Stimulated activated effector memory CD8-positive, alpha-beta T cell treated with anti-CD3 and anti-CD28 coated beads, Interleukin-12 subunit alpha, Interleukin-12 subunit beta, amount 100 ng/mL, for 72 hours (primary cell): Measurements from ENCODE around the gene MNDA.

ENCODE experiments used
- ATAC-seq: fragments of 150-1000 bp; cut with Tn5 transposase; 2 replicates; pipeline ENCODE4 v1.10.0; 2021
- DNase-seq, 2 donors: peaks; one replicate each; pipeline ENCODE4 v3.0.0; 2021 to 2022; ENCODE audit warnings: low spot score in 2 of 2
- H3K27ac Mint-ChIP-seq: one replicate; pipeline ENCODE4 v1.8.0; 2022; ENCODE audit warnings: mild to moderate bottlenecking, mixed read lengths
- H3K36me3 Mint-ChIP-seq: one replicate; pipeline ENCODE4 v1.8.0; 2022; ENCODE audit warnings: mild to moderate bottlenecking, mixed read lengths
- H3K4me1 Mint-ChIP-seq: one replicate; pipeline ENCODE4 v1.8.0; 2022; ENCODE audit warnings: mixed read lengths
- H3K4me3 Mint-ChIP-seq: one replicate; pipeline ENCODE4 v1.8.0; 2022; ENCODE audit warnings: mild to moderate bottlenecking, mixed read lengths
- H3K9me3 Mint-ChIP-seq: one replicate; pipeline ENCODE4 v1.8.0; 2022; ENCODE audit warnings: mixed read lengths

MNDA gene

DNA sequence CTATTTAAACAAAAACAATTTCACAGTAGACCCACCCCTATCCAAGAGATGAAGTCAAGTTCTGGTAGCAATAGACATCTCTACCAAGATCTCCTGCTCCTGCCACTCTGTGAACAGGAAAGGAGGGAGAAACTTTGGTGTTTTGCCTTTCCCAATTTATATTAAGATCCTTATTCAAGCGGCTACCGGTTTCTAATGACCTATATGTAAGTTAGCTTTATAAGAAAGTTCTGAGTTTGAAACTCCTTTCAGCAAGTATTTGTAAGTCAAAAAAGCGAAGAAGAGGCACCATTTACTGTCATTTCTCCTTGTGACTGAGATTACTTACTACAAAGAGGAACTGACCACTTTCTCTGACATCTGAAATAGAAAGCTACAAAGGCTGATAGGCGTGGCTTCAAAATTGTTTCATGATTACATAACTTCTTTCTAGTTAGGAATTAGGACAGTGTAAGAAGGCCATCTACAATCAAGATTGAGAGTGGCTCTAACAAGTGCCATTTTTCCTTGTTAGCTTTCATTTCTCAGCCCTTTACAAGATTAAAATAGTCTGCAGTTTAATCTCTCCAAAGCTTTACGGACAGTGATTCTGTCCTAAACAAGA is at the start of gene MNDA:
Gene MNDA, plus strand, starts transcription at position 448 of the 604 bp plus-strand sequence. CDS start 10,803 bp downstream, outside the sequence.
- H3K4me1 Mint-ChIP-seq, result peaks cover 11% of the 10 kb centered on the region
- peak within 1 kb of the TSS; percentile 12 for H3K4me3 Mint-ChIP-seq
- H3K36me3 Mint-ChIP-seq, result no peaks in the 10 kb centered on the region
- peaks cover 16% of the 10 kb centered on the region for H3K9me3 Mint-ChIP-seq
- DNase-seq (no peak), ATAC-seq (no peak)
- no peak within 1 kb of the TSS for H3K27ac Mint-ChIP-seq

DNA sequence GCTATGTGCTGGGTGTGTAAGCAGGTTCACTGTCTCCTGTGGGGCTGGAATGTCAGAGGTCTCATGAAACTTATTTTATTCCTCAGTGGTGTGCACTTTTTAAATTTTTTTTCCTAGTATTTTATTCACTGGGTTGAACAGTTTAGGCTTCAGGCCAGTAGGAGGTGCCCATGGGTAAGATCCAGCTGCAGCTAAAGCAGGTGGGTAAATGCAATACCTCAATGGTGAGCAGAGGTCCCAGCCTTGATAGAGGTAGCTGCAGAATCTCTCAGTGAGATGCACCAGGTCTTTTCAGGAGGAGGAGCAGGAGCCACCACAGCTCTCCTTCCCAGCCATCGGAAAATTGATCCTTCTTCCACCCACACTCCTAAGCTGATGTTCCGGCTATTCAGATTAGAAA is 37.5 kb upstream of the MNDA start:
- Mint-ChIP-seq H3K27ac (no peak overlapping the region), H3K36me3 (no peaks in the 10 kb centered on the region), H3K4me1 (peaks cover 8% of the 10 kb centered on the region), H3K4me3 (no peak overlapping the region), H3K9me3 (no peaks in the 10 kb centered on the region)
- ATAC-seq (peak; percentile 74), DNase-seq (peak in 1 of 2 donors; percentile 53)

DNA sequence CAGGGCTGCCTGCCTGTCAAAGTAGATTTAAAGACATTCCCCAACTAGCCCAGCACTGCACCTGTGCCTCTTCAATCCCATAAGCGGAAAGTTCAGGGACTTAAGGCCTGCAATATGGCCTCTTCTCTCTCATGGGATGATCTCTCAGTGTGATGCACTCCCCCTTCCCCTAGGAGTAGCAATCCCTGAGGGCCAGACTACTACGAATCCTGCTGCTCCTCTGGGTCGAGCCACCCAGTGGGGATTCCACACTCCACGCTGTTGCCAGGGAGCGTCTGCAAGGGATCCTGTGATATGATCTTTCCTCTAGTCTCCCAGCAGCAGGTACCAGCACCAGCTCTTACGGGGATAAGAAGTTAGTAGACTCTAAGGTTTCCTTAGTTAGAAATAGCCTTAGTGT is 36.9 kb upstream of the MNDA start:
- no peak overlapping the region for H3K27ac Mint-ChIP-seq

DNA sequence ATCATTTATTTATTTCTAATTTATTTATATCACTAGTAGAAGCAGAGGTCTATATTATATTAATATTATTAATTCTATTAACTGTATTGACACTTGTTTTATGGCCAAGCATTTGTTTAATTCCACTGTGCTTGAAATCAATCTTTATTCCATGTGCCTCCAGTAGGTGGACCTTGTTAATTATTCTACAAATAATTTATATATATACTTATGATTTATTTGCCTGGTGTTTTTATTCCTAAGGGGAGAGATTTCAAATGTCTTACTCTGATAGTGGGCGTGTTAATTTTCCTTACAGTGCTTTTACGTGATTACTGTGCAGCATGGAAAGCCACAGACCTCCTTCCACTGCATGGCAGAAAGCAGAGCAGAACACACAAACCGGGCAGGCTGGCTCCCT is 32.6 kb upstream of the MNDA start:
- Mint-ChIP-seq H3K4me1 (peaks cover 8% of the 10 kb centered on the region), H3K4me3 (no peak overlapping the region), H3K9me3 (no peaks in the 10 kb centered on the region), H3K27ac (no peak overlapping the region), H3K36me3 (no peaks in the 10 kb centered on the region)
- ATAC-seq, result no peak
- no peak for DNase-seq

More for the DNA sequence above, 36.9 kb upstream of the MNDA start:
- peaks cover 8% of the 10 kb centered on the region for H3K4me1 Mint-ChIP-seq
- H3K9me3 Mint-ChIP-seq, result no peaks in the 10 kb centered on the region
- no peaks in the 10 kb centered on the region for H3K36me3 Mint-ChIP-seq
- no peak for DNase-seq
- no peak overlapping the region for H3K4me3 Mint-ChIP-seq
- no peak for ATAC-seq

DNA sequence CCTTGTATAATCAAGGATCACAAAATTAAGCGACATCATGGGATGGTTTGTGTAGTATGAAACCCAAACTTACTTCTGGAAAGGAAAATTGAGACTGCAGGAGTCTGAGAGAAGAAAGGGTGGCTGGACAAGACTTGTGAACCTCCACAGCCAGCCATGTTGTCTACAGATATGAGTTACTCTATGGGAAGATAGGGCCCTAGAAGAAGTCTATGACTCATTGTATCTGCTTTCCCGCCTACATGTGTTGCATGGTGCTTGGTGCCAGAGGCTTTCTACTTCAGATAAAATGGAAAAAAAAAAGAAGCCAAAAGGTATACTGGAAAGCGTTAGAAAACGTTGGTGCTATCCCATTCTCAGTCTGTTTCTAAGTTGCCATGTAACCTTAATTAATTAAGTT is 31.5 kb upstream of the MNDA start:
- Mint-ChIP-seq H3K9me3 (no peaks in the 10 kb centered on the region), H3K27ac (no peak overlapping the region), H3K4me1 (no peaks in the 10 kb centered on the region), H3K4me3 (no peak overlapping the region), H3K36me3 (no peaks in the 10 kb centered on the region)
- DNase-seq (no peak), ATAC-seq (peak; percentile 78)

DNA sequence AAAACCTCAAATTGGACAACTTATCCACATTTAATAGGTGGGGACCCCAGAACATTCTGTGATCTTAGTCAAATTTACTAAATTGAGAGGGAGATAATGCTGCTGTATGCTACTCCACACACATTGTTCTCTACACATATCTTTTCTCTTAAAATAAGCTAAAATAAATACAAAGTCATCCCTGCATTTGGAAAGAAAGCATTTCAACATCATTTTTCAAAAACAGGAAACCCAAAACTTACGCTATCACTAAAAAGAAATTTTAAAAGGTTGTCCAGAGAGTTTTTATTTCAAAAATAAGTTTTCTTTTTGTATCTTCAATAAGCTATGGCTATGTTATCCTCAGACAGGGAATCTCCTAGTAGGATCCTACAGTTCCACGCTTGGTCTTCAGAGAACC is 30.6 kb upstream of the MNDA start:
- Mint-ChIP-seq H3K36me3 (no peaks in the 10 kb centered on the region), H3K27ac (no peak overlapping the region), H3K9me3 (no peaks in the 10 kb centered on the region), H3K4me1 (no peaks in the 10 kb centered on the region), H3K4me3 (no peak overlapping the region)
- ATAC-seq, result no peak
- no peak for DNase-seq

DNA sequence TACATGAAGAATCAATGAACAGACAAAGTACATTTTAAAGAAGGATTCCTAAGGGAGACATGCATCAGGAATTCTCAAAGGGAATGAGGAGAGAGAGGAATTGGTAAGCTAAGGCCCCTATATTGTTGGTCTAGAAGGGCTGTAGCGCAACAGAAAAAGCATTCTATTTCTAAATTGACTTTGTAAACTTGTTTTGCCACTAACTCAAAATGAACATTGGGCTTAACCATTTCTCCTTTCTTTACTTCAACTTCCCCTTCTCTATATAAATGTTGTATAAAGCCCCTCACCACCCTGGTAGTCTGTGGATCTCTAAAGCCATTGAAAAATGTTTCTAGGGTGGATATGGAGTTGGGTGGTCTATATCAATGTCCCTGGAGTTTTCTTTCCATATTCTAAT is 29.8 kb upstream of the MNDA start:
- no peaks in the 10 kb centered on the region for H3K36me3 Mint-ChIP-seq
- H3K4me1 Mint-ChIP-seq, result no peaks in the 10 kb centered on the region
- no peak overlapping the region for H3K27ac Mint-ChIP-seq
- no peaks in the 10 kb centered on the region for H3K9me3 Mint-ChIP-seq
- no peak for ATAC-seq
- no peak for DNase-seq
- no peak overlapping the region for H3K4me3 Mint-ChIP-seq

DNA sequence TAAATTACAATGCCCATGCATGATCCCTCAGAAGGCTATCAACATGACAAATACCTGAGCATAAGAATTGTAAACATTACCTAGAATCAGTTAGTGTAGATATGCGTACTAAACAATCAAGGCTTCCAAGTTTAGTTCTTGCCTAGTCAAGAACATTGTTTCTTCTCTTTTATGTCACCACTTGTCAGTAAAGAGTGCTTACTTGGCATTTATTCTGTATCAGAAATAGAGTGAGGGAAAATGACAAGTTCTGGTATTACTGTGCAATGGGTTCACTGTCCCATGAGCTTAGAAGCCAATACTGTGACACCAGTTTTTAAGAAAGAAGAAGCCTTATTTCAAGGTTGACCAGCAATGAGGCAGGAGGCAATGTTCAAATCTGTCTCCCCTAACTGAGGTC is 27.5 kb upstream of the MNDA start:
- Mint-ChIP-seq H3K4me3 (no peak overlapping the region), H3K9me3 (no peaks in the 10 kb centered on the region), H3K27ac (no peak overlapping the region), H3K4me1 (no peaks in the 10 kb centered on the region), H3K36me3 (no peaks in the 10 kb centered on the region)
- DNase-seq (no peak), ATAC-seq (no peak)

DNA sequence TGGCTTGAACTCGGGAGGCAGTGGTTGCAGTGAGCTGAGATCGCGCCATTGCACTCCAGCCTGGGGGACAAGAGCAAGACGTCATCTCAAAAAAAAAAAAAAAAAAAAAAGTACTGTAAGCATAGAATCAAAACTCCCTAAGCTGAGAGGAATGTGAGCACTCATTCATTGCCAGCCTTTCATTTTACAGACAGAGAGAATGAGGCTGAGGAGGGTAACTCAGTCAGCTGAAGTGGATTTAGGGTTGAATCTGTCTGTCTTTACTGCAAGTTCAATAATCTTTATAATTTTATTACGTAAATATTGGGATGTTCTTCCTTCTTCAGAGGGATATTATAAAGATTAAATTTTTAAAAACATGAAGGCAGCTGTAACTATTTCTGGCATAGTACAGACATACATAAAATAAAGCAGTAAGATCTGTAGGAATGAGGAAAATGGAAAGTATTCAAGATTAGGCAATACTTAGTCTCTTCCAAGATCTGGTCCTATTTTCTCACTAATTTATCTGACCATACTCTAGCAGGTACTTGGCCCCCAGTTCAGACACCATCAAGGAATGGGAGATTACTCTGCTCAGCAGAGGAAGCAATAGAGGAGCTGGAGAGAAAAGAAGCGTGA is 24.1 kb upstream of the MNDA start:
- H3K4me3 Mint-ChIP-seq, result no peak overlapping the region
- H3K4me1 Mint-ChIP-seq, result no peaks in the 10 kb centered on the region
- DNase-seq, result no peak
- ATAC-seq, result no peak
- no peaks in the 10 kb centered on the region for H3K9me3 Mint-ChIP-seq
- no peaks in the 10 kb centered on the region for H3K36me3 Mint-ChIP-seq
- H3K27ac Mint-ChIP-seq, result no peak overlapping the region

DNA sequence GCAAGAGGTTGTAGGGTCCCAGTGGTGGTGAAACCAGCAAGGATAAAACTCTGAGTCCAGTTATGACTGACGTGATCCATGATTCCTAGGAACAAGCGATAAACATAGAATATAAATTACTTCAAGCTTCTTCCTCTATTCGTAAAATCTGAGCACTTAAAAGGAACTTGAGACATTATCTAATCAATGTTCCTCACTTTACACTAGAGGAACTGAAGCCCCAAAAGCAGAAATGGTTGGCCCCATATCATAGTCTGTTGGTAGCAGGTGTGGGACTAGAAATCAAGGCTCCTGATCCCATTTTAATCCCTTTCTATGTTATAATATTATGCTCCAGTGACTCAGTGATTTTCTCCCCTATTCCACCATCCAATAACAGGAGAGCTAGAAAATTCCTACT is 21.9 kb upstream of the MNDA start:
- Mint-ChIP-seq H3K27ac (no peak overlapping the region), H3K36me3 (no peaks in the 10 kb centered on the region), H3K9me3 (no peaks in the 10 kb centered on the region), H3K4me3 (no peak overlapping the region), H3K4me1 (no peaks in the 10 kb centered on the region)
- ATAC-seq, result no peak
- no peak for DNase-seq

DNA sequence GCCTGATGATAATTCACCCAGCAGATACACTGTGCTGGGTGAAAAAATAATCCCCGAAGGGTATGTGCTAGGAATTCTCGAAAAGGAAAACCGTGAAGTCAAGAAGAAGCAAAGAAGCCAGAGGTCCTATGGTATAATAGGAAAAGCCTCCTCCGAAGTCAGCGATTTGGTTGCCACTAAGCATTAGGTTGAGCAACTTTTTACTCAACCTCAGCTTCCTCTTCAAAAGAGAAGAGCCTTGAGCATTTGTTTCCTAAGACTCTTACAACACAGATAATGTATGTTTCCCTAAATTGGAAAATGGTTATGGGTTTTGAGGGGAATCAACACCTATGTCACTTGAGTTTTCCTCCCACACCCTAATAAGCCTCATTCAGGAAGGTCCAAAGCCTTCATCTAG is 21.3 kb upstream of the MNDA start:
- no peak for ATAC-seq
- Mint-ChIP-seq H3K27ac (no peak overlapping the region), H3K9me3 (no peaks in the 10 kb centered on the region), H3K4me1 (no peaks in the 10 kb centered on the region), H3K36me3 (no peaks in the 10 kb centered on the region), H3K4me3 (no peak overlapping the region)
- no peak for DNase-seq

DNA sequence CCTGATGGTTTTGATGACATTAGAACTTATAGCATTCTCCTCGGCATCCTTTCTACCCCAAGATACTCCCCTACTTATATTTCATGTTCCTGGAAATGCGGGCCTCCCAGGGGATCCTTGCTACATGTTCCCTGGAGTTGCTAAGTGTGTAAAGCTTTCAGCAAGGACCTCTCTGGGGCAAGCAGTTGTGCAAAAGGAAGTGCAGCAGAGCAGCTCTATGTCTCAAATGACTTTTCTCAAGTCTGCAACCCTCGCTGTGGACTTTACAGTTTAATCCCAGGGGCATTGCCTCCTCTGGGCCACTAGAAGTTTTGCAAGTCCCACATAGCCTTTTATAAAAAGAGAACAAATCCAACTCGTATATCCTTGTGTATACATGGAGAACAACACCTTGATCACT is 20.8 kb upstream of the MNDA start:
- Mint-ChIP-seq H3K9me3 (no peaks in the 10 kb centered on the region), H3K4me1 (no peaks in the 10 kb centered on the region), H3K4me3 (no peak overlapping the region), H3K27ac (no peak overlapping the region), H3K36me3 (no peaks in the 10 kb centered on the region)
- no peak for DNase-seq
- ATAC-seq, result no peak

DNA sequence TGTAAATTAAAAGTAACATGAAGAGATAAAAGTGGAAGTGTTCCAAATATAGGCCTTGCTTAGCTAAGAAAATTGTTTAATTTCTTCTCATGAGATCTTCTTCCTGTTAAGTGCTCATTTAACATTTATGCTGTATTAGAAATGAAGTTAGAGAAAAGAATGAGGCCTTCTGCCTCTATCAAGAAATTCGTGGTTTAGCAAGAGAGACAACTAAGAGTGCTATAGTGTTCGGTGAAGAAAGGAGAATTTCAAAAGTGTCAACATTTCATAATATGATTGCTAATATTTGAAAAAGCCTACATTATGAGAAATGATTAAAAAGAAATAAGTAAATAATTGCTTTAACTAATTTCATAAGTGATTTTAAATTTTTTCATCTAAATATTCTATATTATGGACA is 18.8 kb upstream of the MNDA start:
- Mint-ChIP-seq H3K4me3 (no peak overlapping the region), H3K4me1 (peaks cover under 1% of the 10 kb centered on the region), H3K36me3 (no peaks in the 10 kb centered on the region), H3K9me3 (no peaks in the 10 kb centered on the region), H3K27ac (no peak overlapping the region)
- ATAC-seq (no peak), DNase-seq (no peak)

DNA sequence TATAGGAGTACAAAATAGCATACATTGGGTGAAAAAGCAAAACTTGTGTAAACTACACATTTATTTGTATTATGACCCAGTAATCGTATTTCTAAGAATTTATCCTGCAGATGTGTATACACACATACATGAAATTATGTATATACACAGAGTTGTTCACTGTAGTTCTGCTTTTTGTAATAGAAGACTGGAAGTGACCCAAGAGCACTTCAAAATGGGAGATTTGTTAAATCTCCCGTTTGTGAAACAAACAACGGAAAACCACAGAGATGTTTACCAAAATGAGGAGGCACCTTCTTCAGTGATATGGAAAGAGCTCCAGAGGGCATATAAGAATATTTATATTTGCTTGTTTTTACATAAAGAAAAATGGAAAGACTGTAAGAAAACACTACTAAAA is 18.0 kb upstream of the MNDA start:
- DNase-seq (no peak), ATAC-seq (no peak)
- Mint-ChIP-seq H3K9me3 (no peaks in the 10 kb centered on the region), H3K27ac (no peak overlapping the region), H3K36me3 (no peaks in the 10 kb centered on the region), H3K4me1 (peaks cover 9% of the 10 kb centered on the region), H3K4me3 (no peak overlapping the region)

DNA sequence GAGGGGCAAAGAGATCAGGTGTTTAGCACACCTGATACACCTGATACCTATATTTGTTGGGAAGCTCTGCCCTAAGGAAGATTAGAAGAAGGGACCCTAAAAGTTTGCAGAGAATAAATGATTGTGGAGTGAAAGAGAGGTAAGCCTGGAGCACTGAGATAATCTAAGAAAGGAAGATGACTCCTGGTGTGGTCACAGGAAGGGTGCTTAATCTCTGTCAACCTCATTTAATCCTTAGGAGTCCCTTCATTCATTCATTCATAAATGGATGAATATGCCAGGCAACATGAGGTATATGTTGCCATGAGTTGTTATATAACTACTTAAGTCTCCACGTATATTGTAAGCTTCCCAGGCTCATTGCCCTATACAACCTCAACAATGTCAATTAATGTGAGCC is 16.2 kb upstream of the MNDA start:
- DNase-seq (no peak), ATAC-seq (no peak)
- peaks cover 27% of the 10 kb centered on the region for H3K4me1 Mint-ChIP-seq
- H3K27ac Mint-ChIP-seq, result no peak overlapping the region
- no peaks in the 10 kb centered on the region for H3K36me3 Mint-ChIP-seq
- H3K9me3 Mint-ChIP-seq, result no peaks in the 10 kb centered on the region
- H3K4me3 Mint-ChIP-seq, result no peak overlapping the region

DNA sequence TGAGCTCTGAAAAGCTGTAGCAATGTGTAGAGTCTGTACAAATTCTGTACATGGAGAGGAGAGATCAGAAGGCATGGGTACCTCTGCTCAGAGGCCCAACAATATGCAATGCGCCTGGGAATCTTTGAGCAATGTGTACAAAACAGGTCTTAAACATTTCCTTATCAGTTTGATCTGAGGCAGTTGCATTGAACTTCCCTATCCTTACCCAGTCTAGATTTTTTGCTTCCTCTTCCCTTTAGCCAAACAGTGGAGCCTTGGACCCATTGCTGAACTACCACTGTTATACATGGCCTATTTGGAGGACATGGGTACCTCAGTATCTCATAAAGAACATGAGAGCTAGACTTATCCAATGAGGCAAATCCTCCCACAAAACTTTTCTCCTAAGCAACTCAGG is 12.6 kb upstream of the MNDA start:
- peaks cover 29% of the 10 kb centered on the region for H3K4me1 Mint-ChIP-seq
- peak overlapping the region; percentile 37 for H3K4me3 Mint-ChIP-seq
- ATAC-seq (no peak), DNase-seq (no peak)
- no peaks in the 10 kb centered on the region for H3K36me3 Mint-ChIP-seq
- no peaks in the 10 kb centered on the region for H3K9me3 Mint-ChIP-seq
- peak overlapping the region; percentile 53 for H3K27ac Mint-ChIP-seq
